ENCODE data around the gene IGLL1.
"Not testable (repeated sequence)": the region's sequence is repeated elsewhere in the genome, so short reads cannot be mapped to it uniquely, and the experiment has no call there.

The IGLL1 gene

GRCh38 chr22:23550049-23550650, 29.9 kb downstream of the IGLL1 start:
- no peak for DNase-seq (ENCODE audit: low read depth)
- no peak for TF ChIP-seq CTCF (IDR thresholded peaks at IDR 0.05; ENCODE audit: insufficient read depth, low read depth, low read length, missing control alignments)
- H3K4me3 ChIP-seq (ENCODE audit: low read length): no peak overlapping the region

- H3K4me3 ChIP-seq (ENCODE audit: low read length): no peak overlapping the region
- no peak for TF ChIP-seq CTCF (IDR thresholded peaks at IDR 0.05; ENCODE audit: insufficient read depth, low read depth, low read length, missing control alignments)
- no peak for DNase-seq (ENCODE audit: low read depth)
Observed at GRCh38 chr22:23549198-23549595, 30.9 kb downstream of the IGLL1 start.

- no peak overlapping the region for H3K4me3 ChIP-seq (ENCODE audit: low read length)
- no peak for TF ChIP-seq CTCF (IDR thresholded peaks at IDR 0.05; ENCODE audit: insufficient read depth, low read depth, low read length, missing control alignments)
- no peak for DNase-seq (ENCODE audit: low read depth)
Observed at GRCh38 chr22:23548501-23549197, 31.4 kb downstream of the IGLL1 start.

- DNase-seq (ENCODE audit: low read depth): no peak
- no peak overlapping the region for H3K4me3 ChIP-seq (ENCODE audit: low read length)
- no peak for TF ChIP-seq CTCF (IDR thresholded peaks at IDR 0.05; ENCODE audit: insufficient read depth, low read depth, low read length, missing control alignments)
Observed at GRCh38 chr22:23547818-23548500, 32.1 kb downstream of the IGLL1 start.

GRCh38 chr22:23547382-23547781, 32.7 kb downstream of the IGLL1 start:
- H3K4me3 ChIP-seq (ENCODE audit: low read length); DNase-seq (ENCODE audit: low read depth): not testable (repeated sequence)

GRCh38 chr22:23544852-23545251, 35.2 kb downstream of the IGLL1 start:
- TF ChIP-seq CTCF (IDR thresholded peaks at IDR 0.05; ENCODE audit: insufficient read depth, low read depth, low read length, missing control alignments): no peak
- no peak overlapping the region for H3K4me3 ChIP-seq (ENCODE audit: low read length)
- no peak for DNase-seq (ENCODE audit: low read depth)

- H3K4me3 ChIP-seq (ENCODE audit: low read length); DNase-seq (ENCODE audit: low read depth): not testable (repeated sequence)
Observed at GRCh38 chr22:23543506-23544000, 36.5 kb downstream of the IGLL1 start.
